NCI-H2107 treated with DMSO at 0.1 percent for 48 hours (cell line): ENCODE measurements around the gene TFAP2D.

ENCODE experiments used
- DNase-seq: peaks from one replicate; lab custom pipeline; 2025; ENCODE audit not compliant: unreplicated experiment; lab: John Stamatoyannopoulos, UW

The TFAP2D gene

GRCh38 chr6:50713226-50713625 is at the start of gene TFAP2D:
Gene TFAP2D (plus strand): TSS chr6:50713526. CDS start chr6:50714056, 530 bp downstream.
- DNase-seq: no peak

GRCh38 chr6:50663806-50664205 is 49.5 kb upstream of the TFAP2D start:
- no peak for DNase-seq

GRCh38 chr6:50666089-50666488 is 47.2 kb upstream of the TFAP2D start:
- DNase-seq: no peak

GRCh38 chr6:50681213-50681824 is 32.0 kb upstream of the TFAP2D start:
- no peak for DNase-seq

- DNase-seq: no peak
Measured at GRCh38 chr6:50689210-50689609, 24.1 kb upstream of the TFAP2D start.

GRCh38 chr6:50691814-50692495 is 21.4 kb upstream of the TFAP2D start:
- no peak for DNase-seq

GRCh38 chr6:50698546-50698945 is 14.8 kb upstream of the TFAP2D start:
- DNase-seq: no peak

- no peak for DNase-seq
Measured at GRCh38 chr6:50699051-50699775, 14.1 kb upstream of the TFAP2D start.

- no peak for DNase-seq
Measured at GRCh38 chr6:50706575-50706974, 6.8 kb upstream of the TFAP2D start.

GRCh38 chr6:50707191-50707590 is 6.1 kb upstream of the TFAP2D start:
- DNase-seq: no peak

GRCh38 chr6:50707652-50708300 is 5.5 kb upstream of the TFAP2D start:
- no peak for DNase-seq

- DNase-seq: no peak
Measured at GRCh38 chr6:50708664-50709365, 4.5 kb upstream of the TFAP2D start.

- DNase-seq: no peak
Measured at GRCh38 chr6:50709366-50709734, 4.0 kb upstream of the TFAP2D start.

GRCh38 chr6:50711686-50712085 is 1.6 kb upstream of the TFAP2D start:
- no peak for DNase-seq

GRCh38 chr6:50712291-50712690 is 1.0 kb upstream of the TFAP2D start:
- DNase-seq: no peak

- no peak for DNase-seq
Measured at GRCh38 chr6:50713977-50714486, 706 bp downstream of the TFAP2D start.

- DNase-seq: no peak
Measured at GRCh38 chr6:50714487-50715379, 1.4 kb downstream of the TFAP2D start.

GRCh38 chr6:50716899-50717509 is 3.7 kb downstream of the TFAP2D start:
- DNase-seq: no peak

- DNase-seq: no peak
Measured at GRCh38 chr6:50717734-50718457, 4.6 kb downstream of the TFAP2D start.
